Fibroblast of lung (primary cell): ENCODE results near the gene AS3MT. TPM values are rescaled to one million over a fixed set of nuclear protein-coding genes. Genes with fewer than 3 reads are reported as not detected.

Experiments
- DNase-seq, 2 donors: peaks; one replicate each; pipeline versions ENCODE4 v3.0.0 to v3.0.0-alpha.2; 2010; ENCODE audit warnings: low read depth in 2 of 2
- H2AFZ ChIP-seq: 2 replicates; pipeline ENCODE4 v1.5.1; 2012; ENCODE audit warnings: low read length, control low read depth, inconsistent platforms
- H3K27ac ChIP-seq: 2 replicates; pipeline ENCODE4 v1.5.1; 2011; ENCODE audit warnings: low read length, control low read depth; ENCODE audit not compliant: insufficient read depth
- H3K27me3 ChIP-seq: 2 replicates; pipeline ENCODE4 v1.5.1; 2011; ENCODE audit warnings: mild to moderate bottlenecking, low read length; ENCODE audit not compliant: control insufficient read depth, insufficient read depth
- H3K36me3 ChIP-seq: 2 replicates; pipeline ENCODE4 v1.5.1; 2011; ENCODE audit warnings: low read length; ENCODE audit not compliant: control insufficient read depth, insufficient read depth
- H3K4me1 ChIP-seq: 2 replicates; pipeline ENCODE4 v1.5.1; 2011; ENCODE audit warnings: low read length; ENCODE audit not compliant: control insufficient read depth, insufficient read depth; ENCODE audit errors: extremely low read depth
- H3K4me2 ChIP-seq: 2 replicates; pipeline ENCODE4 v1.5.1; 2011; ENCODE audit warnings: low read length, control low read depth; ENCODE audit not compliant: insufficient read depth; ENCODE audit errors: extremely low read depth
- H3K4me3 ChIP-seq, 4 experiments: fragments of 200-600 bp in 1 of 4; sonication (generic) in 1 of 4; replicated peaks in 1 of 4; 2 replicates each; pipeline ENCODE4 v1.5.1; 2011 to 2016; ENCODE audit warnings: low read length in 4 of 4, low read depth in 3 of 4, mild to moderate bottlenecking in 3 of 4, control low read depth in 2 of 4, inconsistent platforms in 1 of 4, mixed read lengths in 1 of 4; ENCODE audit not compliant: insufficient read depth in 1 of 4; ENCODE audit errors: control extremely low read depth in 1 of 4
- H3K79me2 ChIP-seq: 2 replicates; pipeline ENCODE4 v1.5.1; 2012; ENCODE audit warnings: mild to moderate bottlenecking, low read length, inconsistent platforms; ENCODE audit not compliant: control insufficient read depth, insufficient read depth
- H3K9ac ChIP-seq: 2 replicates; pipeline ENCODE4 v1.5.1; 2011; ENCODE audit warnings: mild to moderate bottlenecking, low read length, control low read depth; ENCODE audit not compliant: insufficient read depth
- H3K9me3 ChIP-seq: 2 replicates; pipeline ENCODE4 v1.5.1; 2012; ENCODE audit warnings: low read depth, low read length; ENCODE audit not compliant: control insufficient read depth, insufficient read depth
- H4K20me1 ChIP-seq: 2 replicates; pipeline ENCODE4 v1.5.1; 2011; ENCODE audit warnings: low read length; ENCODE audit not compliant: control insufficient read depth, insufficient read depth; ENCODE audit errors: extremely low read depth
- CTCF ChIP-seq, 2 donors: IDR thresholded peaks in 1 of 2; conservative IDR thresholded peaks in 1 of 2; 1 replicate in 1 of 2; 2 replicates in 1 of 2; pipeline ENCODE4 v1.5.1; 2011 to 2012; ENCODE audit warnings: low read length in 2 of 2, control low read depth in 1 of 2, inconsistent platforms in 1 of 2, low read depth in 1 of 2, mild to moderate bottlenecking in 1 of 2
- EZH2 ChIP-seq: IDR thresholded peaks from 2 replicates; pipeline ENCODE4 v1.5.1; 2012; ENCODE audit warnings: low read length, control low read depth, mild to moderate bottlenecking; ENCODE audit errors: missing control alignments
- polyA plus RNA-seq, 2 donors: library from polyadenylated mRNA; depleted of rRNA in 1 of 2; stranded (reverse) in 1 of 2; unstranded in 1 of 2; fragments of >200 nt; gene quantifications; 2 replicates each; pipeline ENCODE4 v1.2.1, GENCODE V29; 2011 to 2012; ENCODE audit warnings: missing spikeins in 1 of 2
- total RNA-seq: library from RNA; depleted of rRNA; stranded (reverse); fragments of >200 nt; gene quantifications from 2 replicates; pipeline ENCODE4 v1.2.1, GENCODE V29; 2014

AS3MT gene
- total and polyA plus RNA-seq, 2 donors (not counting 1 experiment from before 2014, with no cell fraction given): 8.1 to 11.4 TPM

GRCh38 chr10:102918817-102919245 is 49.6 kb downstream of the AS3MT start:
- Histone ChIP-seq H3K4me1 (peaks cover 3% of the 10 kb centered on the region), H3K9me3 (no peaks in the 10 kb centered on the region), H2AFZ (peak overlapping the region; percentile 97), H3K9ac (peak overlapping the region; percentile 83), H3K4me2 (peak overlapping the region; percentile 78), H3K27ac (peak overlapping the region; percentile 80), H4K20me1 (no peaks in the 10 kb centered on the region), H3K27me3 (no peaks in the 10 kb centered on the region), H3K4me3 (peak overlapping the region; percentile 50 to 94 (median 89)), H3K79me2 (no peaks in the 10 kb centered on the region), H3K36me3 (no peaks in the 10 kb centered on the region)
- DNase-seq: no peak
- TF ChIP-seq CTCF (conservative IDR thresholded peaks at IDR 0.05 in 1 of 2, IDR thresholded peaks at IDR 0.05 in 1 of 2; ENCODE audit: low read depth in 1 of 2, low read length in 2 of 2) (no peak), EZH2 (no peak)

GRCh38 chr10:102919246-102919959 is 50.1 kb downstream of the AS3MT start:
- Histone ChIP-seq H3K27me3 (no peaks in the 10 kb centered on the region), H2AFZ (peak overlapping the region; percentile 61), H4K20me1 (no peaks in the 10 kb centered on the region), H3K4me3 (peak overlapping the region; percentile 50 to 94 (median 89)), H3K9me3 (no peaks in the 10 kb centered on the region), H3K27ac (no peak overlapping the region), H3K36me3 (no peaks in the 10 kb centered on the region), H3K4me1 (peaks cover 3% of the 10 kb centered on the region), H3K9ac (no peak overlapping the region), H3K4me2 (peak overlapping the region; percentile 78), H3K79me2 (no peaks in the 10 kb centered on the region)
- peak in 1 of 2 donors; percentile 19 for DNase-seq
- TF ChIP-seq EZH2 (peak; percentile 59), CTCF (conservative IDR thresholded peaks at IDR 0.05 in 1 of 2, IDR thresholded peaks at IDR 0.05 in 1 of 2; ENCODE audit: low read depth in 1 of 2, low read length in 2 of 2) (no peak)

GRCh38 chr10:102919992-102920739 is 50.9 kb downstream of the AS3MT start:
- Histone ChIP-seq H3K9ac (no peak overlapping the region), H3K4me3 (peak overlapping the region; percentile 22 to 94 (median 70)), H3K27me3 (no peaks in the 10 kb centered on the region), H3K9me3 (no peaks in the 10 kb centered on the region), H3K4me2 (peak overlapping the region; percentile 78), H3K36me3 (no peaks in the 10 kb centered on the region), H3K4me1 (peaks cover 3% of the 10 kb centered on the region), H2AFZ (no peak overlapping the region), H4K20me1 (no peaks in the 10 kb centered on the region), H3K27ac (no peak overlapping the region), H3K79me2 (no peaks in the 10 kb centered on the region)
- DNase-seq: no peak
- no peak for TF ChIP-seq EZH2
- TF ChIP-seq CTCF (conservative IDR thresholded peaks at IDR 0.05 in 1 of 2, IDR thresholded peaks at IDR 0.05 in 1 of 2; ENCODE audit: low read depth in 1 of 2, low read length in 2 of 2): no peak
